Urothelium cell line (cell line): ENCODE results near the gene PELI1.
A peak's percentile ranks its signal among the peaks of the same experiment; 100 is the strongest.

Experiments used
- DNase-seq: peaks from one replicate; pipeline ENCODE4 v3.0.0; 2011; ENCODE audit warnings: low spot score, mixed read lengths
- FAIRE-seq: peaks from 2 replicates; lab custom pipeline; 2011; peaks lifted over from hg19 to GRCh38; lab: Jason Lieb, UNC

PELI1 gene

DNA sequence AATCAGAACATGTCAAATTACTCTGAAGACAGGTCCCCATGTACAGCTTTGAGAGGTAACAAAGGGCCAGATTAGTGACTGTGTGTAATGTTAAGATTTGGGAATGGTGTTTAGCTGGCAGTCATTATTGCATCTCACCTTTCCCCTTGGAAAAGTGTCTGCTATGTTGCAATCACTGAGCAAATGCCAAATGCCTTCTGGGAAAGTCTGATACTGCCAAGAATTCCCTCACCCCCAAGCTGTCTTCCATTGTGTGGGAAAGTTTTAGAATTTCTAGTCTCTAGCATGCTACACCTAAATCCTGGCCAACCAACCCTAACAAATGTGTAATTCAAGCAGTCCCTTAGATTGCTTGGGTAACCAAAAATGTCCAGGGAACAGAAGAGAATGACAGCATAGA lies 13.6 kb upstream of the PELI1 start:
- no peak for DNase-seq
- no peak for FAIRE-seq

GRCh38 chr2:64153811-64154210 lies 9.6 kb upstream of the PELI1 start:
- FAIRE-seq (no peak), DNase-seq (no peak)

- DNase-seq (no peak), FAIRE-seq (no peak)
These were observed 7.3 kb upstream of the PELI1 start for GRCh38 chr2:64151476-64151875.

DNA sequence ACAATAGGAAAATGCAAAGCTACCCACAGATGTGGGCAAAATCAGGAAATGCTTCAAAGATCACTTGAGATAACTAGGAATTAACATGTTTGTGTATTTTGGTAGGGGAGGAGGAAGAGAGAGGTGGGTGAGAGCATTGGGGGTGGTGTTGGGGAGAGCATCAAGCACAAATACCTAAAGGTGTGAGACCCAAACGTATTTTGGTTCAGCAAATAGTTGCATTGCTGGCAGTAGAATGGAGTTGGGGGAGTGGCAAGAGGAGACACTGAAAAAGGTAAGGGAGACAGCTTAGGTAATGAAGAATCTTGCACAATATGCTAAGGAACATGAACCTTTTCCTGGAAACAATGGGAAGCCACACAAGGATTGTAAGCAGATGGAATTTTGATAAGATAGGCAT lies 1.5 kb upstream of the PELI1 start:
- DNase-seq (no peak), FAIRE-seq (no peak)

DNA sequence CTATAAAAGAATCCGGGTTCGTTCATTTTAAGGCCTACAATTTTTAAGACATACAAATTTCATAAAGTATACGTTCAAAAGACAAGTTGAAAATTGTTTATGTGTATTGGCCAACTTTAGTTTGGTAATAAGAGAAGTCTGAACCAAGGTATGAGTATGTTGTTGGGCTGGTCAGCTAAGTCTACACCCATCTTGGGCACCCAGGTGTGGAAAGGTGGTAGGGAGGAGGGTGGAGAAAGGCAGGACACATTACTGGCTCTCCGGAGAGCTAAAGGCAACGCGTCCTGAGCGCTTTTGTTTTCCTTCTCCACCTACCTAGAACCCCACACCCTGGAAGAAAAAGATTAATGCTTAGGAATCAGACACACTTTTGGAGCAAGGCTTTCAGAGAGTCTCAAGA lies 899 bp upstream of the PELI1 start:
- FAIRE-seq (no peak), DNase-seq (no peak)

DNA sequence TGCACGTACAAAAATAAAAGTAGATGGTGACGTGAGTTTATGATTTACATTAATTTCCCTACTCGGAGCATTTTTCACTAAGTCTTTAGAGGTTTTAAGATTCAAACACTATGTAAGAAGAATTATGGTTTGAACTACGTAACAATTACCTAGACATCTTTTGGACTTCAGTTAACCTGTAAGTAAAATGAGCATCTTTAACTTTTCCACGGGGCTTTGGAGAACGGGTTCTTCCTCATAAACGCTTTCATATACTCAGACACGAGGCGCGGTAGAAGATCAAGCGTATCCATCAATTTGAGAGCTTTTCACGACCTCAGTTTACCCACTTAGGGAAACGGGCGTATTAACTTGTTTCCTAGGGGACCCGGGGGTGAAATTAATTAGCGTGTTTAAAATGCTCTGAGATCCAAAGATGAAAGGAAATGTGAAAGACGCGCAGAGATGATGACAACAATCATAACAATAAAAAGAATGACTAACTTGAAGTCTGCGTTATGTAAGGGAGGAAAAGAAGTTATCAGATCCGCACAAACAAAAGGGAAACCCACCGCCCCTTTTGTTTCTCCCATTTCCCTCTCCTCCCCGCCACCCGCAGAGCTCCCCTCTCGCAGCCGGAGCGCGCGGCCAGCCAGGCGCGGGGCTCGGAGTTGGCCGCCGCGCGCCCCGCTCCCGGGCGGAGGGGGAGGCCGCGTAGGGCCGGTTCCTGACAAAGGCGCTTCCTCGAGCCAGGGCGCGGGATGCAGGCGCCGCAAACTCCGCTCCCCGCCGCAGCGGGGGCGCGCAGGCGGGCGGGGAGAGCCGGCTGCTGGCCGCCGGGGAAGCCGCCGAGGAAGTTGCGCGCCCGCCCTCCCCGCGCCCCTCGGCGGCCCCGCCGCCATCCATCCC lies 807 bp downstream of the PELI1 start:
- DNase-seq: peak; percentile 49
- FAIRE-seq: no peak

GRCh38 chr2:64142741-64143168 lies 1.5 kb downstream of the PELI1 start:
- DNase-seq: no peak
- FAIRE-seq: no peak

GRCh38 chr2:64141674-64142405 lies 2.4 kb downstream of the PELI1 start:
- no peak for DNase-seq
- FAIRE-seq: no peak

- no peak for FAIRE-seq
These were observed 3.5 kb downstream of the PELI1 start for GRCh38 chr2:64140665-64141200.

DNA sequence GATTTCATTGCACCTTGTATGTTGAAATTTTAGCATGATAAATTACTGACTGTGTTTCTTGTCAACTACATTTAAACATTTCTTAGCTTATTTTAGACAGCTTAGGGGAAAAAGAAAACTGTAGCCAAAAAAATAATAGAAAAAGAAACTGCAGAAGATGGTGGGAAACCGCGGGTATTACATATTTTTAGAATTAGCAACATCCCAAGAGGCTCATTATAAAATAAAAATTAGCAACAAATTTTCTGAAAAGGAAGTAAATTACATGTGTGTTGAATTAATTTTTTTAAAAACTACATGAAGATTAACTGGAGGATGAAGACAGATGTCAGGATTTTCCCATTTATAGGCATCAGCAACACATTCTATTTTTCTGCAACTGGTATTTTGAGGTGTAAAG lies 4.3 kb downstream of the PELI1 start:
- FAIRE-seq (no peak), DNase-seq (no peak)

More at GRCh38 chr2:64140665-64141200, 3.5 kb downstream of the PELI1 start:
- no peak for DNase-seq

DNA sequence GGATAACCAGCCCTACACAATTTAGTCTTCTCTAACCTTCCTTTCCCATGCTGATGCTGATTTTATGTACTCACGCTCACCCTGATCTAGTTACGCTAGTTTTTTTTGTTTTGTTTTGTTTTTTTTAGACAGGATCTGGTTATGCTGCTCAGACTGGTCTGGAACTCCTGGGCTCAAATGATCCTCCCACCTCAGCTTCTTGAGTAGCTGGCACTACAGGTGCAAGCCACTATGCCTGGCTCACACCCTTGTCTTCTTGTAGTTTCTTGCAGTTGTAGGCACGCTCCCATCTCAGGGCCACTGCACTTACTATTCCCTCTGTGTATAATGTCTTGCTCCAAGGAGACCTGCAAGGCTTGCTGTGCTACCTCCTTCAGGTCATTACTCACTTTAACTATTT lies 6.2 kb downstream of the PELI1 start:
- DNase-seq: no peak
- FAIRE-seq: no peak

DNA sequence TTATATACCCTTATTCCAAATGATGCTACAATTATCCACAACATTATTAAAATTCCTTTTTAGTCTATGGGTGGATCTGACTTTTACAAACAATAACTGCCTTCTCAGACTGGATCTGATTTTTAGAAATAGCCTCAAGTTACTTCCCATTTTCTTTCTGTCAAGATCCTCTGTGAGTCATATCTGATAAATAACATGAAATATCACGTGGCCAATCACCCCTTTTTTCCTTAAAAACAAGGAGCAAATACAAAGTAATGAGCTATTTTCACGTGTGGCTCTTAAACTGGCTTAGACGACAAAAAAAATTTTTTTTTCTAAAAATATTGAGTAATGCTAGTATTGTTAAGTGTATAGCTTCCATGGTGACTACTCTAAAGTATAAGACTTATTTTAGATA lies 6.7 kb downstream of the PELI1 start:
- no peak for DNase-seq
- no peak for FAIRE-seq

DNA sequence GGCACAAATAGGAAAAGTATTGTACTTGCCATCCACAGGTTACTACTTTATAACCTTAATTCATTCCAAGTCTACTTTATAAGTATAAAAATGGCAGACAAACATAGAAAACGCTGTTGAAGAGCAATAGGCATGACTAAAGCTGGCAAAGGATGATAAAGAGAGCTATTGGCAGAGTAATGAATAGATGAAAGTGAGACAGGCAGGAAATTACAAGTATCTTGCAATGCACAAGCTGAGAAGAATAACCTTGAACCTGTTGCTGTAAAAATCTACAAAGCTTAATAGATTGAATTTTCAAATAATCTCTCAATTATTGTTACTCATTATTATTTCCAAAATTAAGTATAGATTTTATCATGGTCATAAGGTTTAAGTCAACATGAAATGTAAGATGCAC lies 8.8 kb downstream of the PELI1 start:
- FAIRE-seq (no peak), DNase-seq (no peak)

GRCh38 chr2:64134813-64135212 lies 9.4 kb downstream of the PELI1 start:
- DNase-seq (no peak), FAIRE-seq (no peak)

- no peak for FAIRE-seq
- DNase-seq: no peak
These were observed 10.4 kb downstream of the PELI1 start for GRCh38 chr2:64133828-64134227.

DNA sequence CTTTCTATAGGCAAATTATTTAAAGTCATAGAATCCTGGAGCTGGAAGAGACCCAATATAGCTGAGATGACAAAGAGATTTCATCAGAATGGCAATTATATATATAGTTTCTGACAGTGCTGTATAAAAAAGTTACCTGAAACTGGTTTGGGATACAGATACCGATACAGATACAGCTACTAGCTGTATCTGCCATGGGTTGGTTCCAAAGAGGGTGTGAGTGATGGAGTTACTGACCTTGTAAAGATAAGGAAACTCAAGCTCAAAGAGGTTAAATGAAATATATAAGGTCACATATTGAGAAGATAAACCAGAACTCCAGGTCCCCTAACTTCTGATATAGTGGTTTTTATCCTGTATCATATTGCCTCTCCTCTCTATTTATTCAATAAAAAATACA lies 10.9 kb downstream of the PELI1 start:
- FAIRE-seq: no peak
- DNase-seq: no peak

DNA sequence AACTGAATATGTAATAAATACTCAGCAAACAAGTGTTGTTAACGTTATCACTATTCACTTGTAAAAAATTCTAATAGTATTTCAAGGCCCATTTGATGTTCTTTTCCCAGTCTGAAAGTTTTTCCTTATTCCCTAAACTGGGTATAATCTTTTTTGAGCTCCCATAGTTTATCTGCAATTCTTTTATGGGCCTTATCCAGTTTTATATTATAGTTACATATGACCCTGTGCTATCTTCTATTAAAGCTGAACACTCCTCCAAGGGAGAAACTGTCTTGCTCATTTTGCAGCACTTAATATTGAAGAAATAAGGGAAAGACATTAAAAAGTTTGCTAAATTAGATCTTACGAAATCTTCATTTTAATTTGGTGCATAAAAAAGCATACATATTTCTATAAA lies 13.9 kb downstream of the PELI1 start:
- DNase-seq (no peak), FAIRE-seq (no peak)

- DNase-seq (no peak), FAIRE-seq (no peak)
These were observed 15.3 kb downstream of the PELI1 start for GRCh38 chr2:64128943-64129391.

- no peak for FAIRE-seq
- DNase-seq: no peak
These were observed 15.8 kb downstream of the PELI1 start for GRCh38 chr2:64128406-64128805.

DNA sequence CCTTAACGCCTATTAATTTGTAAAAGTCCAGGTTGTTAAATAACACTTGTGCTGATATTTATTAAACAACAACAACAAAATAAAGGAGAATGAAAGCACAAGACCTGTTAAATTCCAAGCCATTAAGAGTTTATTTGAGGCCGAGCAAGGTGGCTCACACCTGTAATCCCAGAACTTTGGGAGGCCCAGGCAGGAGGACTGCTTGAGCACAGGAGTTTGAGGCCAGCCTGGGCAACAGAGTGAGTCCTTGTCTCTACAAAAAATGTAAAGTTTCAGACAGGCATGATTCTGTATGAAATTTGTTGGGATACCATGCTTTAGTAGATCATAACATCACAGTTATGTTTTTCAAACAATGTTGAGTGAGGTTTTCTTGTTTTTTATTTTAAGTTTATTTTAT lies 17.1 kb downstream of the PELI1 start:
- DNase-seq: no peak
- FAIRE-seq: no peak

GRCh38 chr2:64126601-64127000 lies 17.6 kb downstream of the PELI1 start:
- FAIRE-seq (no peak), DNase-seq (no peak)

GRCh38 chr2:64124571-64124970 lies 19.6 kb downstream of the PELI1 start:
- FAIRE-seq (no peak), DNase-seq (no peak)
